ENCODE measurements around the gene RBM34. TPM values are rescaled to one million over a fixed set of nuclear protein-coding genes. Genes with fewer than 3 reads are reported as not detected.
"Not testable (repeated sequence)": the region's sequence is repeated elsewhere in the genome, so short reads cannot be mapped to it uniquely, and the experiment has no call there.

Gene RBM34
- total and polyA plus RNA-seq, 4 donors = 60.6 to 88.6 (median 73.2) TPM

GRCh38 chr1:235098547-235098946, 62.5 kb downstream of the RBM34 start:
- no peaks in the 10 kb centered on the region for H3K27me3 ChIP-seq (ENCODE audit: control insufficient read depth, insufficient read depth, low read length)
- H3K36me3 ChIP-seq (ENCODE audit: control insufficient read depth, insufficient read depth, low read length) = no peaks in the 10 kb centered on the region
- H3K9me3 ChIP-seq (ENCODE audit: control insufficient read depth, insufficient read depth, low read length) = no peaks in the 10 kb centered on the region
- peaks cover 7% of the 10 kb centered on the region for H3K4me1 ChIP-seq (ENCODE audit: control insufficient read depth, insufficient read depth, low read length)
- H3K27ac ChIP-seq (ENCODE audit: low read depth, low read length) = no peak overlapping the region
- no peak overlapping the region for H3K4me3 ChIP-seq (ENCODE audit: low read depth, low read length)
- WGBS (ENCODE audit: insufficient coverage) = 100% methylated on average over 1 of the region's 6 CpGs
- no peak for DNase-seq (ENCODE audit: low read depth in 4 of 6, low spot score in 6 of 6)

- not testable (repeated sequence) for DNase-seq (ENCODE audit: low read depth in 4 of 6, low spot score in 6 of 6); H3K36me3 ChIP-seq (ENCODE audit: control insufficient read depth, insufficient read depth, low read length); H3K27me3 ChIP-seq (ENCODE audit: control insufficient read depth, insufficient read depth, low read length); H3K4me3 ChIP-seq (ENCODE audit: low read depth, low read length); H3K9me3 ChIP-seq (ENCODE audit: control insufficient read depth, insufficient read depth, low read length); H3K27ac ChIP-seq (ENCODE audit: low read depth, low read length)
- WGBS (ENCODE audit: insufficient coverage) = 89% methylated on average over 12 of the region's 14 CpGs
- peaks cover 15% of the 10 kb centered on the region for H3K4me1 ChIP-seq (ENCODE audit: control insufficient read depth, insufficient read depth, low read length)
These were observed 63.5 kb downstream of the RBM34 start for GRCh38 chr1:235097501-235097900.

GRCh38 chr1:235095938-235096562, 65.0 kb downstream of the RBM34 start:
- Histone ChIP-seq H3K27ac (ENCODE audit: low read depth, low read length) (no peak overlapping the region), H3K4me3 (ENCODE audit: low read depth, low read length) (no peak overlapping the region), H3K4me1 (ENCODE audit: control insufficient read depth, insufficient read depth, low read length) (peaks cover 21% of the 10 kb centered on the region), H3K36me3 (ENCODE audit: control insufficient read depth, insufficient read depth, low read length) (no peaks in the 10 kb centered on the region), H3K9me3 (ENCODE audit: control insufficient read depth, insufficient read depth, low read length) (no peaks in the 10 kb centered on the region), H3K27me3 (ENCODE audit: control insufficient read depth, insufficient read depth, low read length) (no peaks in the 10 kb centered on the region)
- no peak for DNase-seq (ENCODE audit: low read depth in 4 of 6, low spot score in 6 of 6)
- 79% methylated on average over 2 of the region's 6 CpGs for WGBS (ENCODE audit: insufficient coverage)

DNA sequence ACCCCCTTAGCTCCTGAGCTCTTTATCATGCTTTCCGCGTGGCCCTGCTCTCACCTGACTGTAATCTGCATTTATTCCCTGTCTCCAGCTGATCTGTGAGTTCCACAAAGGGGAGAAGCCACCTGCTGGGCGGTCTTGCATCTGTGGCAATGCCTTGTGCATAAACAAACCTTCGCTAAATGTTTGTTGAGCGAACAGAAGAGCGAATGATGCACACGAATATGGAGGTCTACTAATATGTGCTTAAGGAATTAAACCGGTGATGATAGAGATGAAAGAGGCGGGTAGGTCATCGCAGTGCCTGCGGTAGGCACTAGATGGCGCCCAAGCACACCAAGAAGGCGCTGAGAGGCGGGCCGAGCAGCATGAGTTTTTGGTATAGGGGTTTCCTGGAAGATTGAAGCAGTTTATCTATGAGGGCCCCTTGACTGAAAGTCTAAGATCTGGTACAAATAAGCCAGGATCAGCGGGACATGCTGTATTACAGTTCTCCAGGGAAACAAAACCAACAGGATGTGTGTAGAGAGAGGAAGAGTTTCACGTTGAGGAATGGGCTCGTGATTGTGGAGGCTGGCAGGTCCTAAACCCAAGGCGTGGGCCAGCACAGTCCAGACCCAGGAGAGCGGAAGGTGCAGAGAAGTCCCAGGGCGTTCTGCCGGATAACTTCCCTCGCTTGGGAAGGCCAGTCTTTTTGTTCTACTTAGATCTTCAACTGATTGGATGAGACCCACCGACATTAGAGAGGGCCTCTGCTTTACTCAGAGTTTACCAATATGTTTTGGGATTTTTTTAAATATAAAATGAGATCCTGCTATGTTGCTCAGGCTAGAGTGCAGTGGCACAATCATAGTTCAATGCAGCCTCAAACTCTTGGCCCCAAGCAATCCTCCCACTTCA, 67.1 kb downstream of the RBM34 start:
- Histone ChIP-seq H3K27ac (ENCODE audit: low read depth, low read length) (no peak overlapping the region), H3K4me1 (ENCODE audit: control insufficient read depth, insufficient read depth, low read length) (peaks cover 38% of the 10 kb centered on the region), H3K36me3 (ENCODE audit: control insufficient read depth, insufficient read depth, low read length) (no peaks in the 10 kb centered on the region), H3K4me3 (ENCODE audit: low read depth, low read length) (peak overlapping the region; percentile 28), H3K27me3 (ENCODE audit: control insufficient read depth, insufficient read depth, low read length) (no peaks in the 10 kb centered on the region), H3K9me3 (ENCODE audit: control insufficient read depth, insufficient read depth, low read length) (no peaks in the 10 kb centered on the region)
- DNase-seq (ENCODE audit: low read depth in 4 of 6, low spot score in 6 of 6) = peak in 4 of 6 donors; percentile 67 to 93 (median 81)
- 26% methylated on average over 22 of the region's 24 CpGs for WGBS (ENCODE audit: insufficient coverage)

DNA sequence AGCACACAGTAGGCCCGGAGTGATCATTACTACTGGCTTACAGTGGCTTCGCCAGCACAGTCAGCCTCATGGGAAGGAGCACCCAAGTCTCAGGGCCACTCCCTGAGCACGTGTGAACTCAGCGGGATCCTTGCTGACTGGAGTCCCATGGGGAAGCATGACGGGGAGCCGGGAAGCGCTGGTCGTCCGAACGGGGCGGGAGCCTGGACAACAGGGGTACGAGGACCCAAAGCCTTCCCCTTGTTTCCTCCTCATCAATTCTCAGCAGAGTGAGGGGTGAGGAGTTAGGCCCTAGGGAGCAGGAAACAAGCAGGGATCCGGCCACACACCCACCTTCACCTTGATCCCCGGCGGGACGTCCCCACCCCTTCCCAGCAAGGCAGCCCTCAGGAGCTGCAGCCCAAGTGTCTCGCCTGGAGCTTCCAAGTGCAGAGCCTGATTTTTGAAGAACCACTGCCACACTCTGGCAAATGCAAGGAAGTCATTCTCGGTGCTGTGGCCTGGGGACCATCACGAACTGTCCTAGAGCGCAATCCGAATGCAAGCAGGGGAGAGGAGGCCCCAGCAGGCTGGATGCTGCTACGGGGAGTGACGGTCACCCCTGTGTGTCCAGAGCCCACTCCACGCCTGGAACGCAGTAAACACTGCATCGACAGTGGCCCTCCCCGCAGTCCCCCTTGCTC, 67.9 kb downstream of the RBM34 start:
- 24% methylated on average over 24 of the region's 27 CpGs for WGBS (ENCODE audit: insufficient coverage)
- no peak overlapping the region for H3K27ac ChIP-seq (ENCODE audit: low read depth, low read length)
- peak in 4 of 6 donors; percentile 54 to 95 (median 72) for DNase-seq (ENCODE audit: low read depth in 4 of 6, low spot score in 6 of 6)

DNA sequence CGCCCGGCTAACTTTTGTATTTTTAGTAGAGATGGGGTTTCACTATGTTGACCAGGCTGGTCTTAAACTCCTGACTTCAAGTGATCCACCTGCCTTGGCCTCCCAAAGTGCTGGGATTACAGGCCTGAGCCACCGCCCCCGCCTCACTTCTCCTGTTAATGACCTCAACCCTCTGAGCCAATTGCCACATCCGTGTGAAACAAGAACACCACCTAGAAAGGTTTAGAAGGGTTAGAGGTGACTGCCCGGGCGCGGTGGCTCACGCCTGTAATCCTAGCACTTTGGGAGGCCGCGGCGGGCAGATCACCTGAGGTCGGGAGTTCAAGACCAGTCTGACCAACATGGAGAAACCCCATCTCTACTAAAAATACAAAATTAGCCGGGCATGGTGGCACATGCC, 68.6 kb downstream of the RBM34 start:
- WGBS (ENCODE audit: insufficient coverage) = no CpG with 5 or more reads among the region's 14 CpGs
- H3K9me3 ChIP-seq (ENCODE audit: control insufficient read depth, insufficient read depth, low read length) = not testable (repeated sequence)

More for the DNA sequence above, 67.9 kb downstream of the RBM34 start:
- Histone ChIP-seq H3K4me3 (ENCODE audit: low read depth, low read length) (peak overlapping the region; percentile 28), H3K36me3 (ENCODE audit: control insufficient read depth, insufficient read depth, low read length) (no peaks in the 10 kb centered on the region), H3K4me1 (ENCODE audit: control insufficient read depth, insufficient read depth, low read length) (peaks cover 38% of the 10 kb centered on the region), H3K9me3 (ENCODE audit: control insufficient read depth, insufficient read depth, low read length) (no peaks in the 10 kb centered on the region), H3K27me3 (ENCODE audit: control insufficient read depth, insufficient read depth, low read length) (no peaks in the 10 kb centered on the region)

DNA sequence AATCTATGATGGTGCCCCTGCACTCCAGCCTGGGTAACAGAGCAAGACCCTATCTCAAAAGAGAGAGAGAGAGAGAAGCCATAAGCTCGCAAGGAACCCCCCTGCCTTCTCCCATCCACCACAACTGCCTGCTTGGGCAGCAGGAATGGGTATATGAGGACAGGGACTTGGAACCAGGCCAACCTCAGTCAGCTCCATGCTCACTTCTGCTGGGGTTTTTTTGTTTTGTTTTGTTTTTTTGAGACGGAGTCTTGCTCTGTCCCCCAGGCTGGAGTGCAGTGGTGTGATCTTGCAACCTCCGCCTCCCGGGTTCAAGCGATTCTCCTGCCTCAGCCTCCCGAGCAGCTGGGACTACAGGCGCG, 69.0 kb downstream of the RBM34 start:
- H3K27ac ChIP-seq (ENCODE audit: low read depth, low read length); H3K9me3 ChIP-seq (ENCODE audit: control insufficient read depth, insufficient read depth, low read length); H3K36me3 ChIP-seq (ENCODE audit: control insufficient read depth, insufficient read depth, low read length); H3K27me3 ChIP-seq (ENCODE audit: control insufficient read depth, insufficient read depth, low read length); DNase-seq (ENCODE audit: low read depth in 4 of 6, low spot score in 6 of 6); H3K4me3 ChIP-seq (ENCODE audit: low read depth, low read length): not testable (repeated sequence)
- peaks cover 38% of the 10 kb centered on the region for H3K4me1 ChIP-seq (ENCODE audit: control insufficient read depth, insufficient read depth, low read length)
- no CpG with 5 or more reads among the region's 8 CpGs for WGBS (ENCODE audit: insufficient coverage)

More for the DNA sequence above, 68.6 kb downstream of the RBM34 start:
- H3K27ac ChIP-seq (ENCODE audit: low read depth, low read length); H3K27me3 ChIP-seq (ENCODE audit: control insufficient read depth, insufficient read depth, low read length); H3K4me3 ChIP-seq (ENCODE audit: low read depth, low read length); H3K36me3 ChIP-seq (ENCODE audit: control insufficient read depth, insufficient read depth, low read length); DNase-seq (ENCODE audit: low read depth in 4 of 6, low spot score in 6 of 6): not testable (repeated sequence)
- peaks cover 38% of the 10 kb centered on the region for H3K4me1 ChIP-seq (ENCODE audit: control insufficient read depth, insufficient read depth, low read length)

DNA sequence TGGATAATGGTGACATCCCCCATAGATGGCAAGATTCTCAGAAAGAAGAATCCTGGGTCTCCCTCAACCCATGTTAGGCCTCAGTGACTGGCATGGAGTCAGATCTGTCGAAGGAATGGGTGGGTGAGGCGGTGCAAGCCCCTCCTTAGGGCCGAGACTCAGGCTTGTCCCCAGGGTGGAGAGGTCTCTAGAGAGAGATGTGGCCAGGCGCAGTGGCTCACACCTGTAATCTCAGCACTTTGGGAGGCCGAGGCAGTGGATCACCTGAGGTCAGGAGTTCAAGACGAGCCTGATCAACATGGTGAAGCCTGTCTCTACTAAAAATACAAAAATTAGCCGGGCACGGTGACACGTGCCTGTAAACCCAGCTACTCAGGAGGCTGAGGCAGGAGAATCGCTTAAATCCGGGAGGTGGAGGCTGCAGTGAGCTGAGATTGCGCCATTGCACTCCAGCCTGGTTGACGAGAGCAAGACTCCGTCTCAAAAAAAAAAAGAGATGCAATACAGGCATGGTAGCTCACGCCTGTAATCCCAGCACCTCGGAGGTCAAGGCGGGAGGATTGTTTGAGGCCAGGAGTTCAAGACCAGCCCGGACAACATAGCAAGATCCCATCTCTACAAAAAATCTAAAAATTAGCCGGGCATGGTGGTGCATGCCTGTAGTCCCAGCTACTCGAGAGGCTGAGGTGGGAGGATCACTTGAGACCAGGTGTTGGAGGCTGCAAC, 69.6 kb downstream of the RBM34 start:
- Histone ChIP-seq H3K27ac (ENCODE audit: low read depth, low read length) (peak overlapping the region; percentile 79), H3K4me1 (ENCODE audit: control insufficient read depth, insufficient read depth, low read length) (peaks cover 38% of the 10 kb centered on the region)
- WGBS (ENCODE audit: insufficient coverage) = 92% methylated on average over 13 of the region's 20 CpGs
- not testable (repeated sequence) for DNase-seq (ENCODE audit: low read depth in 4 of 6, low spot score in 6 of 6); H3K9me3 ChIP-seq (ENCODE audit: control insufficient read depth, insufficient read depth, low read length); H3K4me3 ChIP-seq (ENCODE audit: low read depth, low read length); H3K27me3 ChIP-seq (ENCODE audit: control insufficient read depth, insufficient read depth, low read length); H3K36me3 ChIP-seq (ENCODE audit: control insufficient read depth, insufficient read depth, low read length)

GRCh38 chr1:235090406-235091069, 70.5 kb downstream of the RBM34 start:
- peak overlapping the region; percentile 79 for H3K27ac ChIP-seq (ENCODE audit: low read depth, low read length)
- H3K27me3 ChIP-seq (ENCODE audit: control insufficient read depth, insufficient read depth, low read length) = no peaks in the 10 kb centered on the region
- H3K36me3 ChIP-seq (ENCODE audit: control insufficient read depth, insufficient read depth, low read length) = no peaks in the 10 kb centered on the region
- peak in 2 of 6 donors; percentile 76 to 82 for DNase-seq (ENCODE audit: low read depth in 4 of 6, low spot score in 6 of 6)
- no peak overlapping the region for H3K4me3 ChIP-seq (ENCODE audit: low read depth, low read length)
- WGBS (ENCODE audit: insufficient coverage) = 38% methylated on average over 19 of the region's 20 CpGs
- H3K4me1 ChIP-seq (ENCODE audit: control insufficient read depth, insufficient read depth, low read length) = peaks cover 38% of the 10 kb centered on the region
- H3K9me3 ChIP-seq (ENCODE audit: control insufficient read depth, insufficient read depth, low read length) = no peaks in the 10 kb centered on the region
